PC-9 (cell line): Measurements from ENCODE around the gene PTX3. TPM values are rescaled to one million over a fixed set of nuclear protein-coding genes. Genes with fewer than 3 reads are reported as not detected.

Experiments
- BruUV-seq: library from RNA; stranded (reverse); fragments of 400-500 nt; replicated peaks from 2 replicates; lab custom pipeline; 2021; lab: Mats Ljungman, UMichigan
- CTCF ChIA-PET: fragments of 300-600 bp; sonication (Branson Sonifier 250); formaldehyde crosslinking; loops from one replicate; lab custom pipeline; 2022; ENCODE audit warnings: antibody characterized with exemption; lab: Charles Lee
- POLR2A ChIA-PET: fragments of 300-600 bp; sonication (Branson Sonifier 250); formaldehyde crosslinking; loops from one replicate; lab custom pipeline; 2022; ENCODE audit warnings: antibody characterized with exemption; ENCODE audit not compliant: unreplicated experiment; lab: Charles Lee
- DNase-seq, 2 experiments: peaks; one replicate each; pipeline versions ENCODE4 v3.0.0 to v3.0.0-alpha.2; 2015 to 2022; ENCODE audit warnings: mixed read lengths in 1 of 2
- H2AFZ ChIP-seq: fragments of 200-600 bp; sonication (generic); 2 replicates; pipeline ENCODE4 v1.8.1; 2017; ENCODE audit warnings: antibody characterized with exemption
- H3F3A ChIP-seq: fragments of 200-600 bp; sonication (generic); 2 replicates; pipeline ENCODE4 v1.8.1; 2017; ENCODE audit warnings: antibody characterized with exemption, mild to moderate bottlenecking, low read depth; ENCODE audit not compliant: insufficient read depth
- H3K27ac ChIP-seq: fragments of 200-600 bp; sonication (generic); 2 replicates; pipeline ENCODE4 v1.6.1; 2016; ENCODE audit warnings: mixed run types
- H3K27me3 ChIP-seq: fragments of 200-600 bp; sonication (generic); 2 replicates; pipeline ENCODE4 v1.6.1; 2016; ENCODE audit warnings: low read depth, mixed run types; ENCODE audit not compliant: insufficient read depth
- H3K36me3 ChIP-seq: fragments of 200-600 bp; sonication (generic); 2 replicates; pipeline ENCODE4 v1.6.1; 2016; ENCODE audit warnings: low read depth, mixed run types
- H3K4me1 ChIP-seq: fragments of 200-600 bp; sonication (generic); replicated peaks from 2 replicates; pipeline ENCODE4 v1.6.1; 2016; ENCODE audit warnings: mixed run types; ENCODE audit not compliant: insufficient read depth
- H3K4me2 ChIP-seq: fragments of 200-600 bp; sonication (generic); 2 replicates; pipeline ENCODE4 v1.6.1; 2017; ENCODE audit warnings: mixed run types
- H3K4me3 ChIP-seq: fragments of 200-600 bp; sonication (generic); 2 replicates; pipeline ENCODE4 v1.6.1; 2016; ENCODE audit warnings: mixed run types
- H3K79me2 ChIP-seq: fragments of 200-600 bp; sonication (generic); 2 replicates; pipeline ENCODE4 v1.6.1; 2017; ENCODE audit warnings: low read depth, mixed run types
- H3K9me2 ChIP-seq: fragments of 200-600 bp; sonication (generic); 2 replicates; pipeline ENCODE4 v1.8.1; 2017; ENCODE audit warnings: mild to moderate bottlenecking; ENCODE audit not compliant: insufficient read depth
- H3K9me3 ChIP-seq: fragments of 200-600 bp; sonication (generic); 2 replicates; pipeline ENCODE4 v1.8.1; 2016; ENCODE audit warnings: low read depth; ENCODE audit not compliant: insufficient read depth
- H4K20me1 ChIP-seq: fragments of 200-600 bp; sonication (generic); 2 replicates; pipeline ENCODE4 v1.8.1; 2017; ENCODE audit not compliant: insufficient read depth
- CTCF ChIP-seq: fragments of 200-600 bp; sonication (generic); conservative IDR thresholded peaks from 2 replicates; pipeline ENCODE4 v1.6.1; 2017; ENCODE audit warnings: mixed run types, antibody characterized with exemption, mild to moderate bottlenecking, moderate library complexity
- EZH2 ChIP-seq: fragments of 200-600 bp; sonication (generic); IDR thresholded peaks from 2 replicates; pipeline ENCODE4 v1.8.0; 2017; ENCODE audit warnings: antibody characterized with exemption, low read depth
- intact Hi-C: fragments of 100-400 bp; cut with micrococcal nuclease; formaldehyde crosslinking; loops from one replicate; pipeline ENCODE4 v1.10.0; 2022; ENCODE audit not compliant: unreplicated experiment
- total RNA-seq: library from RNA; stranded (reverse); gene quantifications from 2 replicates; pipeline ENCODE4 v1.2.3, GENCODE V29; 2021

The PTX3 gene
- total RNA-seq, 1 experiment from 2014 or later, result 0.59 TPM

GRCh38 chr3:157405457-157405856 is 31.2 kb upstream of the PTX3 start:
- no TSS peak for BruUV-seq
- H3K4me3 ChIP-seq, result no peak overlapping the region
- no peak overlapping the region for H2AFZ ChIP-seq
- H3K79me2 ChIP-seq, result no peaks in the 10 kb centered on the region
- H3K27ac ChIP-seq, result no peak overlapping the region
- H3K9me3 ChIP-seq, result no peaks in the 10 kb centered on the region; the same call in 1 of the 2 replicates
- H4K20me1 ChIP-seq, result no peaks in the 10 kb centered on the region
- intact Hi-C loops, result no loop called here
- DNase-seq, result no peak
- no peaks in the 10 kb centered on the region for H3K9me2 ChIP-seq
- POLR2A ChIA-PET, result no interaction called here
- peaks cover 16% of the 10 kb centered on the region for H3F3A ChIP-seq
- H3K4me2 ChIP-seq, result no peak overlapping the region
- TF ChIP-seq CTCF, result no peak
- CTCF ChIA-PET, result no interaction called here
- peaks cover 25% of the 10 kb centered on the region for H3K4me1 ChIP-seq
- H3K27me3 ChIP-seq, result no peaks in the 10 kb centered on the region
- no peaks in the 10 kb centered on the region for H3K36me3 ChIP-seq

- intact Hi-C loops, result no loop called here
- Histone ChIP-seq H3K9me3 (no peaks in the 10 kb centered on the region; the same call in 1 of the 2 replicates), H2AFZ (no peak overlapping the region), H3K9me2 (no peaks in the 10 kb centered on the region), H3K4me3 (no peak overlapping the region), H3K27ac (no peak overlapping the region), H3K27me3 (no peaks in the 10 kb centered on the region), H3K36me3 (no peaks in the 10 kb centered on the region), H3K79me2 (no peaks in the 10 kb centered on the region), H3F3A (peaks cover 16% of the 10 kb centered on the region), H4K20me1 (no peaks in the 10 kb centered on the region), H3K4me2 (no peak overlapping the region), H3K4me1 (peaks cover 32% of the 10 kb centered on the region)
- TF ChIP-seq CTCF, result no peak
- no peak for TF ChIP-seq EZH2
- BruUV-seq, result no TSS peak
- no peak for DNase-seq
- ChIA-PET POLR2A (no interaction called here), CTCF (no interaction called here)
Observed at GRCh38 chr3:157406394-157406793, 30.3 kb upstream of the PTX3 start.

GRCh38 chr3:157407769-157408168 is 28.9 kb upstream of the PTX3 start:
- peaks cover 16% of the 10 kb centered on the region for H3F3A ChIP-seq
- no peak overlapping the region for H2AFZ ChIP-seq
- H3K79me2 ChIP-seq, result no peaks in the 10 kb centered on the region
- no peak for DNase-seq
- TF ChIP-seq CTCF (no peak), EZH2 (no peak)
- BruUV-seq, result no TSS peak
- no peaks in the 10 kb centered on the region; the same call in 1 of the 2 replicates for H3K9me3 ChIP-seq
- H3K4me2 ChIP-seq, result no peak overlapping the region
- intact Hi-C loops, result no loop called here
- POLR2A ChIA-PET, result no interaction called here
- H3K27me3 ChIP-seq, result no peaks in the 10 kb centered on the region
- no peaks in the 10 kb centered on the region for H3K9me2 ChIP-seq
- H3K4me1 ChIP-seq, result peaks cover 32% of the 10 kb centered on the region
- no peaks in the 10 kb centered on the region for H3K36me3 ChIP-seq
- CTCF ChIA-PET, result no interaction called here
- no peak overlapping the region for H3K27ac ChIP-seq
- H4K20me1 ChIP-seq, result no peaks in the 10 kb centered on the region
- H3K4me3 ChIP-seq, result no peak overlapping the region
